Stimulated activated CD4-positive, alpha-beta T cell treated with anti-CD3 and anti-CD28 coated beads, Interleukin-2, amount 100 ng/mL, for 4 hours (primary cell): ENCODE measurements around the gene VPS35L.

Experiments
- DNase-seq: peaks from one replicate; pipeline ENCODE4 v3.0.0-alpha.2; 2020; ENCODE audit warnings: low read depth

VPS35L gene, protein sequence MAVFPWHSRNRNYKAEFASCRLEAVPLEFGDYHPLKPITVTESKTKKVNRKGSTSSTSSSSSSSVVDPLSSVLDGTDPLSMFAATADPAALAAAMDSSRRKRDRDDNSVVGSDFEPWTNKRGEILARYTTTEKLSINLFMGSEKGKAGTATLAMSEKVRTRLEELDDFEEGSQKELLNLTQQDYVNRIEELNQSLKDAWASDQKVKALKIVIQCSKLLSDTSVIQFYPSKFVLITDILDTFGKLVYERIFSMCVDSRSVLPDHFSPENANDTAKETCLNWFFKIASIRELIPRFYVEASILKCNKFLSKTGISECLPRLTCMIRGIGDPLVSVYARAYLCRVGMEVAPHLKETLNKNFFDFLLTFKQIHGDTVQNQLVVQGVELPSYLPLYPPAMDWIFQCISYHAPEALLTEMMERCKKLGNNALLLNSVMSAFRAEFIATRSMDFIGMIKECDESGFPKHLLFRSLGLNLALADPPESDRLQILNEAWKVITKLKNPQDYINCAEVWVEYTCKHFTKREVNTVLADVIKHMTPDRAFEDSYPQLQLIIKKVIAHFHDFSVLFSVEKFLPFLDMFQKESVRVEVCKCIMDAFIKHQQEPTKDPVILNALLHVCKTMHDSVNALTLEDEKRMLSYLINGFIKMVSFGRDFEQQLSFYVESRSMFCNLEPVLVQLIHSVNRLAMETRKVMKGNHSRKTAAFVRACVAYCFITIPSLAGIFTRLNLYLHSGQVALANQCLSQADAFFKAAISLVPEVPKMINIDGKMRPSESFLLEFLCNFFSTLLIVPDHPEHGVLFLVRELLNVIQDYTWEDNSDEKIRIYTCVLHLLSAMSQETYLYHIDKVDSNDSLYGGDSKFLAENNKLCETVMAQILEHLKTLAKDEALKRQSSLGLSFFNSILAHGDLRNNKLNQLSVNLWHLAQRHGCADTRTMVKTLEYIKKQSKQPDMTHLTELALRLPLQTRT

GRCh38 chr16:19555186-19555937 lies at the start of gene VPS35L:
Gene VPS35L, plus strand, starts transcription at chr16:19555703. Its CDS starts 27 bp downstream, at chr16:19555730.
- peak; percentile 92 for DNase-seq

DNA sequence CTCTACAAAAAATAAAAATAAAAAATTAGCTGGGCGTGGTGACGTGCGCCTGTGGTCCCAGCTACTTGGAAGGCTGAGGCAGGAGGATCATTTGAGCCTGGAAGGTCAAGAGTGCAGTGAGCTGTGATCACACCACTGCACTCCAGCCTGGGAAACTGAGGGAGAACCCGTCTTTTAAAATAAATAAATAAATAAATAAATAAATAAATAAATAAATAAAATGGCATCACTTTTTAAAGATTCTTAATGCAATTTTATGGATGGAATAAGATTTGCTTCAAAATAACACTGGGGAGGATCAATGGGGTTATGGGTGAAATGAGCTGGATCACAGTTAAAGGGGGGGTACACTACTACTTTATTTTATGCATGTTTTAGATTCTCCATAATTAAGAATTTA lies 48.5 kb upstream of the VPS35L start:
- DNase-seq = no peak

DNA sequence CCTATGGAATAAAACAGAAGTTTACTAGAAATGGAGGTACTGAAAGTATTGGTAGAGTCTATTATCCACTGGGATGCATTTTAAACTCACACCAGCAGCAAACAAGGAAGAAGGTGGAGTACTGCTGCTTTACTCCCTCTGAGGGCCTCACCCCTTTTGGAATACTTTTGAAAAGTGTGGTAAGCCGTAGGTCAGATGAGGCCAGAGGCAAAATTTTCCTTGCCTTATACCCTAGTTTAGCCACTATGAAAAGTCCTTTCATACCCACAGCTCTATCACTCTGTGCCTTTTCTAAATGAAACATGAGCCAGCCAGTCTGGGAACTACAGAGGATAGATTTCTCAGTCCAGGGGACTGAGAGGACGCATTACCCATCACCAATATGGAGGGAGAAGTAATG lies 47.6 kb upstream of the VPS35L start:
- no peak for DNase-seq

DNA sequence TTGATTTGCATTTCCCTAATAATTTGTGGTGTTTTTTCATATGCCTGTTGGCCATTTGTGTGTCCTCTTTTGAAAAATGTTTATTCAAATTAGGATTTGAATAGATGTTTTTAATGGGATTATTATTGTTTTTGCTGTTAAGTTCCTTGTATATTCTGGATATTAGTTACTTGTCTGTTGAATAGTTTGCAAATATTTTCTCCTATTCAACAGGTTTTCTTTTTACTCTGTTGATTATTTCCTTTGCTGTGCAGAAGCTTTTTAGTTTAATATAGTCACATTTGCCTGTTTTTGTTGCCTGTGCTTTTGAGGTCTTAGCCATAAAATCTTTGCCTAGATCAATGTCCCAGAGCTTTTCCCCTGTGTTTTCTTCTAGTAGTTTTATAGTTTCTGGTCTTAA lies 43.2 kb upstream of the VPS35L start:
- DNase-seq = no peak

- no peak for DNase-seq
These were observed 42.0 kb upstream of the VPS35L start for GRCh38 chr16:19513377-19514053.

DNA sequence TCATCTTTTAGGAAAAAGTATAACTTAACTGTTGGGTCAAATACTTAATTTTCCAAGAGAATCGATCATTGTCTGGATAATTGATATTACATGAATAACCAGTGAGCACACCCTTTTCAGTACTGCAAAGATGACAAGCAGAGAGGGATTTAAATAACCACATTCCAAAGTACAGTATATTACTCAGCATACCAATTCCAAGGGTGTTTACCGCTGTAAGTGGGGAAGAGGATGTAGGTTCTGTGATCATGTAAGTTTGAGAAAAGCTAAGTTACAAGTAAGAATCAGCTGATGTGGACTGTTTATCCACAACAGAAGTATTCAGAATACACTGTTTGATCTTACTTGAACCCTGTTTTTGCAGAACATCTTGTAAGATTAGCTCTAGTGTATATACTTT lies 39.7 kb upstream of the VPS35L start:
- DNase-seq = no peak

- DNase-seq = no peak
These were observed 37.9 kb upstream of the VPS35L start for GRCh38 chr16:19517424-19518089.

DNA sequence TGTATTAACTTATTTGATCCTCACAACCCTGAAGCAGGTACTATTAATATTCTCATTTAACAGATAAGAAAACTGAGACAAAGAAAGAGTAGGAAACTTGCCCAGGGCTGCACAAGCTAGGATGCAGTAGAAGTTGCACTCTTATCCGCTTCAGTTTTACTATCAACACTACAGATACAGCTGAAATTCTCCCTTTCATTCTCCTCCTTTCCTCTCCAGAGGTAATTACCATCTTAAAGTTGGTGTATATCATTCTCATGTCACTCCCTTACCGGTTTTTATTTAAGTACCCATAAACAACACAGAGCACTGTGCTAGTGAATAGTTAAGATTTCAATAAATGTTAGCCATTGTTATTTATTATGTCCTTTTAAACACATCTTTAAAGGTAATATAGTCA lies 37.1 kb upstream of the VPS35L start:
- no peak for DNase-seq

GRCh38 chr16:19520861-19521331 lies 34.6 kb upstream of the VPS35L start:
- no peak for DNase-seq

DNA sequence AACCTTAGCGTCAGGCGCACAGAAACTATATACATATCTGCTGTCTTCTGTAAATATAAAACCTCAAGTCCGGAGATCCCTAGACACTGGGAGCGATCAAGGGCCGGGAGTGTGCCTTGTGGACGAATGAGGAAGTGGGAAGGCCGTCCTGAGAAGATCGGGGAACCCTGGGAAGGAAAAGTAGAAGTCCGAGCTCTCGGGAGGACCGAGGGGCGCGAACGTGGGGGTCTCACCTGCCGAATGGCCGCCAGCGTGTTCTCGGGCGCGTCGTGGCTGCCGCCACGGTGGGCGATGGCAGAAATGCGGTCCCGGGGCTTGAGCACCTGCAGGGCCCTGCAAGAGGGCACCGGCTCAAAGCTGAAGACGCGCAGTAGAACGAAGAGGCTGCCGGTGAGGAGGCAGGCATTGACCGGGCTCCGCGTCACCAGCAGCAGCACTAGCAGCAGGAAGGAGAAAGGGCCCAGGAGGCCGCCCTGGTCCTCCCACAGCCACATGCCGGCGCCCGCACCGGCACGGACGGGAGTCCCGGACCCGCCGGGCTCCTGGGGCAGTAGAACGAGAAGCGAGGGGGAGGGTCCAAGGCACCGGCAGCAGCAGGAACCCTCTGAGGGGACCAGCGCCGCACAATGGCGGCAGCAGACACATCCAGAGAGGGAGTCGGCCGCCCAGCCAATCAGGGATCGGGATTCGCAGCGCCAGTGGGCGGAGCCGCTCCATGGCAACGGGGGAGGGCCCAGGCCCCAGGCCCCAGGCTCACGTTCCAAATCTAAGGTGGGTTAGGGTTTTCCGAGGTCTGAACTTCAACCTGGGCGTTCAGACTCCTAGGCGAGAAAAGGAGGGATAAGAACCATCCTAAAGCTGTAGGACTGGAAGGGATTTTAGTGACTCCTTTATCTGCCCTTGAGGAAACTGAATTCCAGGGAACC lies 33.8 kb upstream of the VPS35L start, which contains the start of gene GDE1:
Gene GDE1 (minus strand): TSS at position 628 of the 926 bp plus-strand sequence. CDS start 134 bp downstream, at position 494.
- peak; percentile 94 for DNase-seq

DNA sequence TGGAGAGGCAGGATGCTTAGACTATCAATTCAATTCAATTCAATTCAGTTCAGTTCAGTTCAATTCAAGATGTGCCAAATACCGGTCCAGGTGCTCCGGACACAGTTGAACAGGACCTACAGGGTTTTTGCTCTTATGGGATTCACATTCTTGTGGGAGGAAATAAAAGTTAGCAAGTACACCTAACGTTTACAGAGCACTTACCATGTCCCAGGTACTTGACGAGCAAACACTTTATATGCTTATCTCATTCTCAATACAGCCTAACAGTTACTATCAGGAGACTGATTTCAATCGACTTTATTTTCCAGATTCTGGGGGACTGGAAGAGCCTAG lies 33.1 kb upstream of the VPS35L start:
- no peak for DNase-seq

DNA sequence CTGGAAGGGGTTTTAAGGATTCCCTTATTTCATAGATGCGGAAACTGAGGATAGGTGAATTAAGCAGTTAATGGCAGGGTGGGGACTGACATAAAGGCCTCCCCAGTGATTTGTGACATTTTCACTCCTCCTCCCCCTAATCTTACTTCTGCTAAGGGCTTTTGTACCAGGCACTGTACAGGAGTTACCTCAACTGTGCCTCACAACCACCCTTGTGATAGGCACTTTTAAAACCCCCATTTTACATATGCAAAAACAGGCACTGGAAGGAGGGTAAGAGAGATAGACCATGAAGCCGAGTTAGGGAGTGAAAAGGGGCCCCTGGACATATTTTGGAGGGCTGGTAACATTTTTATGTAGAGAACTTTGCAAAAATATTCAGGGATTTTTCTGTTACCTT lies 32.7 kb upstream of the VPS35L start:
- DNase-seq = no peak

- no peak for DNase-seq
These were observed 32.3 kb upstream of the VPS35L start for GRCh38 chr16:19523184-19523558.

DNA sequence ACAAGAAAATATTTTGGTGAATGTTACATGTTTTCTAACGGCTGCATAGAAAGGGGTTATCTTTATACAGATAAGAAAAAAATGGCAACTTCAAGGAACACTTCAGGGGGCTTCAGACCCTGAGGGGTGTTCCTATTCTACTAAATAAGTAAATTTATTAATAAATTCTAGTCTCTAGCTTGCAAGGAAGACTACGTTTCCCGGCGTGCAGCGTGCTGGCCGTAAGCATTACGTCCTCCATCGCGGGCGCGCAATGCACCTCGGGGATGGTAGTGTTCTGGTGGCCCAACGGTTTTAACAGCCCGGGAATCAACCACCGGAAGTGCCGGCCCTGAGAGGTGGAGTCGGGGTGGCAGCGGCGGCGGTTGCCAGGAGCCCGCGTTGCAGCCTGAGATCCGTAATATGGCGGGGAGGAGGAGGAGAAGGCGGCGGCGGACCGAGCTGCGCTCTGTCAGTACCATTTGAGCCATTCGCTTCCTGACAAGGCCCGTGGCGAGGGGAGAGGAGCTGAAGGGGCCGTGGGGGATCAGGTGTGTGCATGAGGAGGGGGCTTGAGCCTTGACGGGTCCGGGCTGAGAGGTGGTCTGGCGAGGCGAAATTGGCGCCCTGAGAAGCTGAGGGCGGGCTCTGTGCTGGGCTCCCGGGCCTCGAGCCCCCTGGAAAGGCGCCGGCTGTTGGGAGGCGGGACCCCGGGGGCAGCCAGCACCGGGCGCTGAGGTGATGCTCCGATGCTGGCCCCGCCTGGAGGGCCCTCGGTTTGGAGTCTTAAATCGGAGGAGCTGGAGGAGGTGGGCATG lies 31.7 kb upstream of the VPS35L start, which contains the start of gene CCP110:
Gene CCP110 (plus strand): TSS at position 384 of the 797 bp plus-strand sequence. CDS start 3,940 bp downstream, outside the sequence.
- DNase-seq = peak; percentile 93

GRCh38 chr16:19524356-19524615 lies 31.2 kb upstream of the VPS35L start:
- no peak for DNase-seq

DNA sequence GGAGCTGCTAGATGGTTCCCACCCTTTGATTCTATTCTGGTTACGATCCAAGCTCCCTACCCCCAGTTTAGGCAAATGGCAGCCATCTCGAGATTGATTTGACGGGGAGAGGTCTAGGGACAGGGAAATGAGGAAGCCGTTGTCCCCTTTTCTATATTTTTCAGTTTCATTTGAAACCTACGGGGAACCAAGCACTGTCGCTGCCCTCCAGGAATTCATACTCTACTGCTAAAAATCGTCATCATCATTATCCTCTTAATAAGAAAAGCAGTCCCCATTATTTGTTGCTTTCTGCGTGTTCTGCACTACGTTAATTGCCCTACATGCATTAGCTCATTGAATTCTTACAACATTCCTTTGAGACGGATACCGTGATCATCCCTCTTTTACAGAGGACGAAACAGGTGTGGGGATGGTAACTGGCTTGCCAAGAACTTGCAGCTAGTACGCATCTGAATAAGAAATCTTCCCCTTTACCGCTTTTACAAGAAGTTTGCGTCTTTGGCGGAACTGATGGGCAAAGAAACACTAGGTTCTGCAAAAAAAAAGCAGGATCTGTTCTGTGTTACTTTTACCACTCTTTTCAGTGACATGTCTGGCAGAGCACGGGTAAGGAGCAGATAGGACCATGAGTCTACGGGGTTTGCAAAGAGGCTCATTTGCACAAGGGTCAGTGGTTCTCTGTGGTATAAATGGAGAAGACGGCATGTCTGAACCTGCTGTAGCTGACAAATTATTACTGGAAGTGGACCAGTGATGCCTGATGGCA lies 30.7 kb upstream of the VPS35L start:
- no peak for DNase-seq

DNA sequence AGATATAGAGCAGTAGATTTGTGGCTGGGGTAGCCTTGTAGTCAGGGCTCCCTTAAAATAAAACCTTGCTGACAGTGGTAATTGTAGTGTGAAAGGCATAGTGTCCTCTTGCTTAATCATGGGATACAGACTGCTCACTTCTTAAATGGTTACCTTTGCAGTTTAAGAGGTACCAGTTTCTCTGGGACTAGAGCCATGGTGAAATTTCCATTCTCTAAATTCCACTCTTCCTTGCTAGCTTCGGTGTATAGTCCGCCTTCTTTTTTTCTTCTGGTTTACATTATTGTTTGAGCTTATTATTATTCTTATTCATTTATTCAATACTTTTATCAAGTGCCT lies 30.1 kb upstream of the VPS35L start:
- no peak for DNase-seq

DNA sequence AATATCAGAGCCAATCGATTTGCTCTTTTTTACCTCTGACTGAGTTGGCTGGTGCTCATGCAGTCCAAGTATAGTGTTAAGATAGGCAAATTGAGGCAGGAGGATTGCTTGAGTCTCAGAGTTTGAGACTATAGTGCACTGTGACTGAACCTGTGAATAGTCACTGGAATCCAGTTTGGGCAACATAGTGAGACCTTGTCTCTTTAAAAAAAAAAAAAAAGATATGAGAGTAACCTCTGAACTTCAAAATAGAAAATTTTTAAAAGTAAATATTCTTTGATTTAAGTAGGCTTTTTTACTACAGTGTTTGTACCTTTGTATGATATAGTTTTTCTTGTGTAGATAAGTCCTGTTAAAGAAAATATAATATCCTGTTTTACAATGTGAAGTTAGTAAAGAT lies 28.3 kb upstream of the VPS35L start:
- no peak for DNase-seq

- no peak for DNase-seq
These were observed 26.8 kb upstream of the VPS35L start for GRCh38 chr16:19528666-19529065.
